ENCODE results near the gene CCDC177.

CCDC177 gene

DNA sequence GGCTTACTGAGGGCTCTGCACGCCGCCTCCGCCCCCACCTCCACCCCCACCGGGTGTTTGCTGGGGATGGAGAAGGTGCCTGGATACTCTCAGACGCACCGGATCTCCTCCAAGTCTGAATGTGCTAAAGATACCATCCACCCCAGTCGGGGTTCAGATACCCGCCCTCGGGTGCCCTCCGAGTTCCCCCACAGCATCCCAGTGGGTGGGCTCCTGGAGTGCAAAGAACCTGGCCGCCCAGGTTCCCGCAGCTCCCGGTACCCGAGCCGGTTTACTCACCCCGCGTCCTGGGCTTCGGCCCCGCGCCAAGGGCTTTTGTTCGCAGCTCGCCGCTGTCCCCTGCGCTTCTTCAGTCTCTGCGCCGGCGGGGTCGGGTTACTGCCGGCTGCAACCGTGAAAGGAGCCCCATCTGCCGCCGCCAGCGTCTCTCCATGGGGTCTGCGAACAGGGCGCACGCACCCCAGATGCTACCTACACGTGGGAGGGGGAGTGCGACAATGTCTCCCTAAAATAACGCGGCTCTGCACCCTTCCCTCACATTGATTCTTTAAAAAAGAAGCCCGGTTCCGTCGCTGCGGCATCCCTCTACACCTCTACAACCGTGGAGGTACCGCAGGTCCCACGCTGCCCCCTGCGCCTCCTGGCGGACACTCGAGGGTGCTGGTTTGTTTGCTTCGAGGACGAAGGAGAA, at the start of gene CCDC177:
CCDC177 (minus strand) TSS at position 609 of the 691 bp plus-strand sequence. CDS start 1,249 bp downstream, outside the sequence.
- DNase-seq: peak; percentile 66

GRCh38 chr14:69624136-69624535, 49.5 kb upstream of the CCDC177 start:
- DNase-seq: no peak

- DNase-seq: no peak
Observed at GRCh38 chr14:69620981-69621380, 46.3 kb upstream of the CCDC177 start.

GRCh38 chr14:69620211-69620611, 45.5 kb upstream of the CCDC177 start:
- DNase-seq: no peak

- DNase-seq: no peak
Observed at GRCh38 chr14:69619012-69619411, 44.3 kb upstream of the CCDC177 start.

DNA sequence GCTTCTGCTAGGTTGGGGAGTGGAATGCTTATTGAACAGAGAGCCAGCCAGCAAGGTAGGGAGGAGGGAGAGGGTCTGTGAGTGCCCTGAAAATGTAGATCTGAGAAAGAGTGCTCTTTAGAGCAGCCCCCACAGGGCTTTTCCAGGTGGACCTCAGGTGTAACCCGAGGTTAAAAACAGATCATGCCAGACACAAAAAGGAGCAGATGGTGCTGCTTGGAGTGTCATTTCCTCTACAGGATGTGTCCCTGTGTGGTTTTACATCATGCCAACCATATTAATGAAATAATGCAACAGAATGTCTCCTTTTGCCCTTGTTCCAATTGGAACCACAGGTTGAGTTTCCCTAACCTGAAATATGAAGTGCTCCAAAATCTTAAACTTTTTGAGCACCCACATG, 43.1 kb upstream of the CCDC177 start:
- no peak for DNase-seq

- no peak for DNase-seq
Observed at GRCh38 chr14:69616408-69616773, 41.7 kb upstream of the CCDC177 start.

DNA sequence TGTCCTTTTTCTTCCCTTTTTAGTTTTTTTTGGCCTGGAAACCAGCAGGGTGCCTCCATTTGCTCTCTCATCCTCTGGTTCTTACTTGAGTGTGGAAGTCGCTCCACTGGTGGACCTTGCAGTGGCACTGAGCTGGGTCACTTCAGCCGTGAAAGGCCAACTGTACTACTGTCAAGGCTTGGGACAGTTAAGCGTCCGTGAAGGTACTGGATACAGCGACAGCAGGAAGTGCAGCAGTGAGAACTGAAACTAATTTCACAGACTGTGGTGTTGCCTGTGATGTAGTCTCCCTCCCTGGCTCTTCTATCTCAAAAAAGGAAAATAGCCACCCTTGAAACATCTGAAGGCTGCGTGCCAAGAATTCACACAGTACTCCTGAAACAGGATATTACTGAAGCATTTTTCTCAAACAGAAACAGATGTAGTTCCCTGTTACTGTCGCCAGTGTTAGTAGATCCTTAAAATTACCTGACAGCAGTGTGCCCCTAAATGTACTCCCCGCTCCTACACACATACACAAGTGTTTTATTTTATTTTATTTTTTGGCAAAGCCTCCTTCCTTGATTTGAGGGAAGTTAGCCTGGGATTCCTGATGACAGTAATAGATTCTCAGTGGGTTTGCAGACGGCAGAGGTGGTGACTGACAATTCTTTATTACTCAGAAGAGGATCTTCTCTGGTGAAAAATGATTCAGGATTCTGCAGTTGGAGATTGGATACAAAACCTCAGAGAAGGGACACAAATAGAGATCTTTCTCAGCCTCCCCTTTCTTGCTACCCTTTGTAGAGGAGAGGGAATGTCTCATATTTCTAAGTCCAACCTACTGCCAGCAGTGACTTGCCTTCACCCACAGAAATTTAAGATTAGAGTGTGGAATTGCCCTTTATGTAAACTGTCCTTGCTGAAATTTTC, 41.1 kb upstream of the CCDC177 start:
- DNase-seq: peak; percentile 67

DNA sequence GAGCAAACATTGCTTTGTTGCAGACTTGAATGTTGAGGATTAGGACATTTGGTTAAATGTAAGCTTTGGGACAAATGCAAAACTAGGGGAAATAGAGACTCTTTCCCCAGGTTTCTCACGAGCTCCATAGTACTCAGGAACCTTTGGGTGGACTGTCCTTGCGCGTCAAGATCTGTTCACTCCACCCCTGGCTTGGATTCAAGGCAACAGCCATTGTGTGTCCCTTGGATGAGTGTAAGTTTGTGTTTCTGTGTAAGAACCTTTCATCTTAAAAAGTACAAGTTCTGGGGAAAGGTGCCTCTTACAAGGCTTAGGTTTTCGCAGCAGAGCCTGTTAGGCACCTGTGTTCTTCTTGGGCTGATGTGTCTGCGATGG, 40.4 kb upstream of the CCDC177 start:
- no peak for DNase-seq

GRCh38 chr14:69614592-69614991, 39.9 kb upstream of the CCDC177 start:
- DNase-seq: no peak

GRCh38 chr14:69613312-69614073, 38.8 kb upstream of the CCDC177 start:
- DNase-seq: no peak

DNA sequence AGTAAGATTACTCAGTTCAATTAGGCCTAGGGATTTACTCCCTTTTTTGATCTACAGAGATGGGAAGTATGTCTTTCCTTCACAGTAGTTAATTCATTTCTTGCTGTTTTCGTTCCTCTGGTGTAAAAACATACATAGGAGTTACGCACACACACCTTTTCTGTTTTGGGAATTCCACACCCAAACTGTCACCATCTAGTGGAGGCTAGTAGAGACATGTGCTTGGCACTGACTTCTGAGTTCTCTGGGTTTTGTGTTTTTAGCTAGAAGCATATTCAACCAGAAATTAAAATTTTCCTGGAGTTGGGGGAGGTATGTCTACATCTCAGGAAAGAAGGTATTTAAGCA, 38.1 kb upstream of the CCDC177 start:
- DNase-seq: no peak

- DNase-seq: peak; percentile 39
Observed at GRCh38 chr14:69612014-69612782, 37.5 kb upstream of the CCDC177 start.

DNA sequence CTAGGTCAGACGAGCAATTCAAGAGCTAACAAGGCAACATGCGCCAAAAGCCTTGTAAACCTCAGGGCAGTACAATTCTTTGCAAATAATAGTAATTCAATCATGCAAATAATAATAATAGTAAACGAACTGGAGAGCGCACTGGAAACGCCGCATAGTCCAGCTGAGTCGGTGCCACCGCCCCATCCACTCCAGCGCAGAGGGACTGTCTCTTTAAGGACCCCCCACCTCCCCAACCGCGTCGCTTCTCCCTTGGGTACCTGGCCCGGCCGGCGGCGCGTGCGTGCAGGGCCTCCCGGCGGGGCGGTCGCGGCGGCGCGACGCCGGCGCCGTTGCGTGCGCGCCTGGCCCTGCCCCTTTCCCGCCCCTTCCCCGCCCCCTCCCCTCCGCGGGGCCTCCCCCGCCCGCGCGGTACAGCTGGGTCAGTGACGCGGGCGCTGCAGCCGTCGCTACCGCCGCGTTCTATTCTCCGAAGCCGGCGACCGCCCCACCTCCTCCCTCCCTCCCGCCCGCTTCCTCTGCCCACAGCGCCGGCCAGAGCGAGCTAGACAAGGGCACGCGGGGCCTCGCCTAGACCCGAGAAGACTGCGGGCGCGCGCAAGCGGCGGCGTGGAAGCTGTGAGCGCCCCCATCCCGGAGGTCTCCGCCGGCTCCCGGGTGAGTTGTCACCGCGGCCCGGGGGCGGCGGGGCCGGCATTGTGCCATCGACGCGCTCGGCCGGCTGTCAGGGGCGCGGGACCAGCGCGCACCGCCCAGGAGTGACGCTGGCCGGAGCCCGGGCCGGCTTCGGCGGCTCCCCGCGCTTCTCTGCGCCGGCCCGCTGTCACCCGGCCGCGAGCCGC, 36.7 kb upstream of the CCDC177 start, which contains the start of gene SUSD6:
SUSD6 (plus strand) TSS at position 425 of the 842 bp plus-strand sequence. CDS start 46,997 bp downstream, outside the sequence.
- peak; percentile 95 for DNase-seq

DNA sequence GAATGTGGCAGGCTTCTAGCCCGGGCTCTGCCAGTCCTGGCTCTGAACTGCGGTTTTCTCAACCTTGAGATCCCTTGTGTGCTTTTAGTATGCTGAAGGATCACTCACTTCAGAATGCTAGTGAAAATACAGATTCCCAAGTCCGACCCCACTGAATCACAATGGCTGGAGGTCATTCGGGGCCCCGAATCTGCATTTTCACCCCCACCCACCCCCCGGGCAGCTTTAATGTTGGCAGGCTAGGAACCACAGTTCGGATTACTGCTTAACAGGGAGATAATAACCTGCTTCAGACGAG, 36.2 kb upstream of the CCDC177 start:
- DNase-seq: peak; percentile 29

DNA sequence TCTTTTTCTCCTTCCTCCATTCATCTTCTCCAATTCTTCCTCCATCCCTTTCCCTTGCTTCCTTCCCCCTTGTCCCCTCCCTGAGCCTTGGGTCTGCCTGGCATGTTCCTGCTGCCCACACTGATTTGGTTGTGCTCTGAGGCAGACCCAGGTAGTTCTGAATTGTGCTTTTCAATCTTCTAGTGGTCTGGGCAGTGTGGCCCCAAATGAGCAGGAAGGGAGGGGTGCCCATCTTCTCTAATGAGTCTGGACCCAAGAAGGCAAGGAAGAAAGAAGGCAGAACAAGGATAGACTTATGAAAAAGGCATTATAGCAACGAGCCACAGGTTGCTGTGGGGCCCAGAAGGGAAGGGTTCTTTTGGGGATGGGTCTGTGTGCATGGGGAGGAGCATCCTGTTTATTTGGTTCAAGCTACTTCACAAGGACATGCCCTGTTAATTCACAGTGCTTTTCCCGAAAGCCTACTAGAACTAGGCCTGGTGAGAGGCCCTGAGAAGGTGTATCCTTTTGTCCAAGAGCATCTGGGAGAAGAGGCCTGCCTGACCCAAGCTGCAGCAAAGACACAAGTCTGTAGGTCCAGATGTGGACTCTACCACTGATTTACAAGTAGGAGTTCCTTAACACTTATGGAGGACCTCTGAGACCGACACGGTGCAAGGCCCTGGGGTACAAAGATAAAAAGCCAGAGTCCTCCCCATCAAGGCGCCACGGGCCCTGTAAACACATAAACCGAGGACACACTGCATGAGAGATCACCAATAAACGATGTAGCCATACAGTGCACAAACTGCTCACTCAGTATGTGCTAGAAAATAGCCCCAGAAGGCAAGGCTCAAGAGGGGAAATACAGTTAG, 35.6 kb upstream of the CCDC177 start:
- DNase-seq: peak; percentile 37

DNA sequence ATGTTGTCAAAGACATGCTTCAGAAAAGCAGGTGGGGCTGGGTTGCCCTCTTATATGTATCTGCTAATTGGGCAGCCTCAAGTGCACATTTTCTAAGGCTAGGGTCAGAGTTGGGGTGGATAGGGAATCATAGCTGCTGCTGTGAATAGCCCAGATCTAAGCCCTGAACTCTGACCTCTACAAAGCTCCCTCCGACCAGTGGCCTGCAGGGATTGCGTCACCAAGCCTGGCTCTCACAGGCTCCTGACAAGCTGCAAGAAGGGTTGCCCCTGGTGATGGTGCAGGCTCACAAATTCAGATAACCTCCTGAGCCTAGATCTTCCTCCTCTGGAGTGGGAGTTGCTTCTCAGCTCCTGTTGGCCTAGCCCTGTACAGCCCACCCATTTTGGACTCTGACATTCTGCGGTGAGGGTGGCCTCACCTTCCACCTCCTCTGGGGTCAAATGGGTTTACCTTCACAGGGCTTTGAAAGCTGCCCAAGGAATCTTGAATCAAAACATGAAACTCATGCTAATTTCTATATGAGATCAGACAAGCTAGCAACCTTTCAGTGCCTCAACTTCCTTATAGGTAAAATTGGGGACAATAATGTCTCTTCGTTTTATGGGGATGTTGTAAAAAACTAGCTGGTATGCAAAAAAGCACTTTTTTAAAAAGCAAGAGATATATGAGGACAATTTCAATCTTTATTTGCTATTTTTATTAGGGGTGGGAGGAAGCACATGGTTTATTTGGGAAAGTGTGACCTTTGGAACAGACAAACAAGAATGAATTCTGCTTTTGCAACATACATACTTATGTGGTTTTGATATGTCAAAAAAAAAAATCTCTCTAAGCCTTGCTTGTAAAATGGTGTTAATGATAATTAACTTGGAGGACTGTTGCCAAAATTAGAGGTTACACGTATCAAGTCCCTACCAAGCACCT, 31.9 kb upstream of the CCDC177 start:
- DNase-seq: no peak

DNA sequence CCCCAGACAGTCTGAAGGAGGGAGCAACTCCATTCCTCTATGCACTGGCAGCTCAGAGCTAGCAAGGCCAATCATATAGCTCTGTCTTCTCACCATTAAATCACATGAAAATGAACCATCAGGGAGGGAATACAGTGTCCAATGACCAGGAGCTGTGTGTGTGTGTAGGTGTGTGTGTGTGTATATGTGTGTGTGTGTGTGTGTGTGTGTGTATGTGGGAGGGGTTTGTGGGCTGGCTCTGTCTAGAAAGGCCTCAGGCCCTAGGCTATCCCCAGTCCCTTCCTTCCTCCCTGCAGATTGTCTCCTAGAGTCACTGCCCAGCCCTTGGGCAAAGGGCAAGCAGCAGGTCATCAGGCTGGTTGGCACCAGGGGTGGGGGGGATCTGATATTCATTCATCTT, 31.1 kb upstream of the CCDC177 start:
- DNase-seq: no peak

- no peak for DNase-seq
Observed at GRCh38 chr14:69600304-69600891, 25.7 kb upstream of the CCDC177 start.

Measured in right hindlimb (tissue), 1 donor.